ENCODE data around the gene BPIFB4. TPM values are rescaled to one million over a fixed set of nuclear protein-coding genes. Genes with fewer than 3 reads are reported as not detected.
A peak's percentile ranks its signal among the peaks of the same experiment; 100 is the strongest.

BPIFB4 gene
- total and polyA plus RNA-seq, 2 experiments from 2014 or later = not detected

DNA sequence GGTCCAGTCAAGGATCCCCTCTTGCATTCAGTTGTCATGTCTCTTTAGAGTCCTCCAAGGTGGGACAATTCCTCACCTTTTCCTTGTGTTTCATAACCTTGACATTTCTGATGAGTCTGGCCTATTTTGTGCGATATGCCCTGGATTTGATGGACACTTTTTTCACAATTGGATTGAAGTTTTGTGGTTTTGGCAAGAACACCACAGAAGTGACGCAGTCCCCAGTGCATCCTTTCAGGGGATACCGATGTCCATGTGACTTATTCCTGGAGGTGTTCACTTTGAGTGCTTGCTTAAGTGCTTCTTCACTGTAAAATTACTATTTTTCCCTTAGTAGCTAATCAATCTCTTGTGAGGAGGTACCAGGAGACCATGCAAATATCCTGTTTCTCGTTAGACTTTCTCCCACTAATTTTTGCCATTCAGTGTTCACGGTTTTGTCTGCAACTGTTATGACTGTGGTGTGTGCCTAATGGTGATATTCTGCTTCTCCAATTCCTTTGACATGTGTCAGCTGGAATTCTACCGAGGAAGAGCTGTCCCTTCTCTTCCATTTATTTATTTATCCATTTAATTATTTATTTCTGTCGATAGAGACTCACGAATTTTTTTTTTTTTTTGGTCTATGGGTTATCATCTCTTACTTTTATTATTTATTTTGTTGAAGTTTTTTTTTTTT, 30.8 kb downstream of the BPIFB4 start:
- Histone ChIP-seq H3K27ac (ENCODE audit: low read depth) (no peak overlapping the region), H2AFZ (peak overlapping the region; percentile 10; the same call in 1 of the 2 replicates), H4K20me1 (replicated peaks; ENCODE audit: insufficient read depth) (no peaks in the 10 kb centered on the region), H3K27me3 (ENCODE audit: insufficient read depth) (no peaks in the 10 kb centered on the region), H3K4me3 (no peak overlapping the region), H3K4me2 (no peak overlapping the region), H3K79me2 (replicated peaks; ENCODE audit: insufficient read depth) (no peaks in the 10 kb centered on the region), H3K9me2 (ENCODE audit: insufficient read depth) (no peaks in the 10 kb centered on the region), H3K4me1 (ENCODE audit: insufficient read depth) (no peaks in the 10 kb centered on the region), H3K36me3 (ENCODE audit: insufficient read depth) (no peaks in the 10 kb centered on the region), H3F3A (replicated peaks; ENCODE audit: low read depth) (no peaks in the 10 kb centered on the region)
- ATAC-seq (no peak), DNase-seq (ENCODE audit: low spot score) (no peak)
- TF ChIP-seq EZH2 (IDR thresholded peaks at IDR 0.05; ENCODE audit: low read depth, unreplicated experiment) = no peak
- TF ChIP-seq ZNF331 (CRISPR knock-in tag; IDR thresholded peaks at IDR 0.05; ENCODE audit: low read depth) = no peak
- TF ChIP-seq, protein P1, sequence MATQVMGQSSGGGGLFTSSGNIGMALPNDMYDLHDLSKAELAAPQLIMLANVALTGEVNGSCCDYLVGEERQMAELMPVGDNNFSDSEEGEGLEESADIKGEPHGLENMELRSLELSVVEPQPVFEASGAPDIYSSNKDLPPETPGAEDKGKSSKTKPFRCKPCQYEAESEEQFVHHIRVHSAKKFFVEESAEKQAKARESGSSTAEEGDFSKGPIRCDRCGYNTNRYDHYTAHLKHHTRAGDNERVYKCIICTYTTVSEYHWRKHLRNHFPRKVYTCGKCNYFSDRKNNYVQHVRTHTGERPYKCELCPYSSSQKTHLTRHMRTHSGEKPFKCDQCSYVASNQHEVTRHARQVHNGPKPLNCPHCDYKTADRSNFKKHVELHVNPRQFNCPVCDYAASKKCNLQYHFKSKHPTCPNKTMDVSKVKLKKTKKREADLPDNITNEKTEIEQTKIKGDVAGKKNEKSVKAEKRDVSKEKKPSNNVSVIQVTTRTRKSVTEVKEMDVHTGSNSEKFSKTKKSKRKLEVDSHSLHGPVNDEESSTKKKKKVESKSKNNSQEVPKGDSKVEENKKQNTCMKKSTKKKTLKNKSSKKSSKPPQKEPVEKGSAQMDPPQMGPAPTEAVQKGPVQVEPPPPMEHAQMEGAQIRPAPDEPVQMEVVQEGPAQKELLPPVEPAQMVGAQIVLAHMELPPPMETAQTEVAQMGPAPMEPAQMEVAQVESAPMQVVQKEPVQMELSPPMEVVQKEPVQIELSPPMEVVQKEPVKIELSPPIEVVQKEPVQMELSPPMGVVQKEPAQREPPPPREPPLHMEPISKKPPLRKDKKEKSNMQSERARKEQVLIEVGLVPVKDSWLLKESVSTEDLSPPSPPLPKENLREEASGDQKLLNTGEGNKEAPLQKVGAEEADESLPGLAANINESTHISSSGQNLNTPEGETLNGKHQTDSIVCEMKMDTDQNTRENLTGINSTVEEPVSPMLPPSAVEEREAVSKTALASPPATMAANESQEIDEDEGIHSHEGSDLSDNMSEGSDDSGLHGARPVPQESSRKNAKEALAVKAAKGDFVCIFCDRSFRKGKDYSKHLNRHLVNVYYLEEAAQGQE (IDR thresholded peaks at IDR 0.05; ENCODE audit: unreplicated experiment) = no peak
- TF ChIP-seq STAT1 (IDR thresholded peaks at IDR 0.05; ENCODE audit: unreplicated experiment) = no peak
- TF ChIP-seq JUNB (IDR thresholded peaks at IDR 0.05; ENCODE audit: unreplicated experiment) = no peak
- Mint-ChIP-seq H3K27me3 (ENCODE audit: insufficient read depth, low read depth, poor library complexity) (peaks cover 6% of the 10 kb centered on the region), H3K4me1 (no peaks in the 10 kb centered on the region), H3K9me3 (peaks cover 15% of the 10 kb centered on the region), H3K4me3 (no peak overlapping the region), H3K27ac (no peak overlapping the region), H3K36me3 (ENCODE audit: low read depth) (peaks cover 10% of the 10 kb centered on the region; the same call in 2 of the 3 replicates)

DNA sequence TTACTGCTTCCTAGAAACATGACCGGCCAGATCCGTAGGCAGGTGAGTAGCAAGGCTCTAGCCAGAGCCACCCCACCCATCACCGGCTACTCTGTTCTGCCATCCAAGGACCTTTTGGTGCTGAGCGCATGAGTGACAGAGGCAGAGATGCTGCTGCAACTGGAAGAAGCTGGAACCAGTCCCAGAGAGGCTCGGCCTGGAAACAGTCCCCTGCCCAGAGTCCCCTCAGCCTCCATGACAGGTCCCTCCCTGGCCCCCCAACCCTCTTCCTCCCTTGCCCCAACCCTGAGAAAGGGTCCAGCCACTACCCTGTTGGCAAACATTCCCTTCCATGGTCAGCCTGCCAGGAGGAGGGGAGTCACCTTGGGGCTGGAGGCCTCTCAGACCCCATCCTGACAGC, 31.9 kb downstream of the BPIFB4 start:
- no peaks in the 10 kb centered on the region for H3K9me2 ChIP-seq (ENCODE audit: insufficient read depth)
- Mint-ChIP-seq H3K4me3 (no peak overlapping the region), H3K36me3 (ENCODE audit: low read depth) (peaks cover 11% of the 10 kb centered on the region)
- TF ChIP-seq, protein P1 (IDR thresholded peaks at IDR 0.05; ENCODE audit: unreplicated experiment) = no peak
- TF ChIP-seq, protein P2, sequence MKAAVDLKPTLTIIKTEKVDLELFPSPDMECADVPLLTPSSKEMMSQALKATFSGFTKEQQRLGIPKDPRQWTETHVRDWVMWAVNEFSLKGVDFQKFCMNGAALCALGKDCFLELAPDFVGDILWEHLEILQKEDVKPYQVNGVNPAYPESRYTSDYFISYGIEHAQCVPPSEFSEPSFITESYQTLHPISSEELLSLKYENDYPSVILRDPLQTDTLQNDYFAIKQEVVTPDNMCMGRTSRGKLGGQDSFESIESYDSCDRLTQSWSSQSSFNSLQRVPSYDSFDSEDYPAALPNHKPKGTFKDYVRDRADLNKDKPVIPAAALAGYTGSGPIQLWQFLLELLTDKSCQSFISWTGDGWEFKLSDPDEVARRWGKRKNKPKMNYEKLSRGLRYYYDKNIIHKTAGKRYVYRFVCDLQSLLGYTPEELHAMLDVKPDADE (IDR thresholded peaks at IDR 0.05) = no peak
- no peak for TF ChIP-seq ZNF114 (CRISPR knock-in tag; IDR thresholded peaks at IDR 0.05)
- no peak for TF ChIP-seq STAT1 (IDR thresholded peaks at IDR 0.05; ENCODE audit: unreplicated experiment)
- TF ChIP-seq, protein P3, sequence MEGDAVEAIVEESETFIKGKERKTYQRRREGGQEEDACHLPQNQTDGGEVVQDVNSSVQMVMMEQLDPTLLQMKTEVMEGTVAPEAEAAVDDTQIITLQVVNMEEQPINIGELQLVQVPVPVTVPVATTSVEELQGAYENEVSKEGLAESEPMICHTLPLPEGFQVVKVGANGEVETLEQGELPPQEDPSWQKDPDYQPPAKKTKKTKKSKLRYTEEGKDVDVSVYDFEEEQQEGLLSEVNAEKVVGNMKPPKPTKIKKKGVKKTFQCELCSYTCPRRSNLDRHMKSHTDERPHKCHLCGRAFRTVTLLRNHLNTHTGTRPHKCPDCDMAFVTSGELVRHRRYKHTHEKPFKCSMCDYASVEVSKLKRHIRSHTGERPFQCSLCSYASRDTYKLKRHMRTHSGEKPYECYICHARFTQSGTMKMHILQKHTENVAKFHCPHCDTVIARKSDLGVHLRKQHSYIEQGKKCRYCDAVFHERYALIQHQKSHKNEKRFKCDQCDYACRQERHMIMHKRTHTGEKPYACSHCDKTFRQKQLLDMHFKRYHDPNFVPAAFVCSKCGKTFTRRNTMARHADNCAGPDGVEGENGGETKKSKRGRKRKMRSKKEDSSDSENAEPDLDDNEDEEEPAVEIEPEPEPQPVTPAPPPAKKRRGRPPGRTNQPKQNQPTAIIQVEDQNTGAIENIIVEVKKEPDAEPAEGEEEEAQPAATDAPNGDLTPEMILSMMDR (conservative IDR thresholded peaks at IDR 0.05; ENCODE audit: low read depth in 2 of 2) = no peak
- TF ChIP-seq NANOG (IDR thresholded peaks at IDR 0.05; ENCODE audit: borderline replicate concordance) = no peak
- TF ChIP-seq EZH2phosphoT487 (IDR thresholded peaks at IDR 0.05; ENCODE audit: unreplicated experiment) = no peak
- TF ChIP-seq ZNF331 (CRISPR knock-in tag; IDR thresholded peaks at IDR 0.05; ENCODE audit: low read depth) = no peak

More for the DNA sequence above, 31.9 kb downstream of the BPIFB4 start:
- Histone ChIP-seq H3K4me1 (ENCODE audit: insufficient read depth) (no peaks in the 10 kb centered on the region), H3K79me2 (replicated peaks; ENCODE audit: insufficient read depth) (no peaks in the 10 kb centered on the region), H3F3A (replicated peaks; ENCODE audit: low read depth) (no peaks in the 10 kb centered on the region), H3K36me3 (ENCODE audit: insufficient read depth) (no peaks in the 10 kb centered on the region), H3K27me3 (ENCODE audit: insufficient read depth) (no peaks in the 10 kb centered on the region), H3K27ac (ENCODE audit: low read depth) (no peak overlapping the region), H4K20me1 (replicated peaks; ENCODE audit: insufficient read depth) (no peaks in the 10 kb centered on the region), H3K4me2 (no peak overlapping the region), H2AFZ (no peak overlapping the region), H3K4me3 (no peak overlapping the region)
- ATAC-seq (no peak), DNase-seq (ENCODE audit: low spot score) (no peak)
- peaks cover 17% of the 10 kb centered on the region for H3K9me3 Mint-ChIP-seq
- H3K4me1 Mint-ChIP-seq = no peaks in the 10 kb centered on the region
- H3K27ac Mint-ChIP-seq = no peak overlapping the region
- H3K27me3 Mint-ChIP-seq (ENCODE audit: insufficient read depth, low read depth, poor library complexity) = peaks cover 6% of the 10 kb centered on the region

Data from GM23338 (cell line).